ENCODE data around the gene BCL2L14. TPM values are rescaled to one million over a fixed set of nuclear protein-coding genes. Genes with fewer than 3 reads are reported as not detected.
A peak's percentile ranks its signal among the peaks of the same experiment; 100 is the strongest.

Gene BCL2L14
- total RNA-seq, 1 donor from 2014 or later: not detected

DNA sequence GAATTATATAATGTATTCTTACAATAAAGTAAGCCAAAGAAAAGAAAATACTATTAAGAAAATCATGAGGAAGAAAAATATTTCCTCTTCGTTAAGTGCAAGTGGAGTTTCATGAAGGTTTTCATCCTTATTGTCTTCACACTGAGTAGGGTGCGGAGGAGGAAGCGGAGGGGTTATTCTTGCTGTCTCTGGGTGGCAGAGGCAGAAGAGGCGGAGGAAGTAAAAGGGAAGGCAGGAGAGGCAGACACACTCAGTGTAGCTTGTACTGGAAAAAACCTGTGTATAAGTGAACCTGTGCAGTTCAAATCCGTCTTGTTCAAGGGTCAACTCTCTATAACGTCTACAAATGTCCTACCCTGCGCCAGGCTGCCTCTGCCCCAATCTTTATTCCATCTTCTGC is 22.0 kb upstream of the BCL2L14 start:
- no peak for DNase-seq (ENCODE audit: low spot score)
- intact Hi-C loops (cut with DNase I): no loop called here

DNA sequence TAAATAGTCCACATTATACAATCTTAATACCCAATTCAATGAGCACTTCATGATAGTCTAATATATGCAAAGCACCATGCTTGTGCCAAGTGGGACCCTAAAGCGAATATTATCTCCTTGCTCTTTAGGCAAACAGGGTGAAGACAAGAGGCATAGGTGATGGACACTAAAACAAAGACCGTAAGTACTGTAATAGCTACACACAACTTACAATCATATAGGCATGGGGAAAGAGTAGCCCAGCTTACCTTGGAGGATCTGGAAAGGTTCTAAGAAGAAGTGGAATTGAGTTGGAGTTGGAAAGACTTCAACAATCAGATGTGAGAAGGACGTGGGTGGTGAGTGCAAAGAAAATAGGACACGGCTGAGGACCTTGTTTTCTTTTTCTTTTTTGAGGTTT is 19.1 kb upstream of the BCL2L14 start:
- intact Hi-C loops (cut with DNase I): no loop called here
- no peak for DNase-seq (ENCODE audit: low spot score)

DNA sequence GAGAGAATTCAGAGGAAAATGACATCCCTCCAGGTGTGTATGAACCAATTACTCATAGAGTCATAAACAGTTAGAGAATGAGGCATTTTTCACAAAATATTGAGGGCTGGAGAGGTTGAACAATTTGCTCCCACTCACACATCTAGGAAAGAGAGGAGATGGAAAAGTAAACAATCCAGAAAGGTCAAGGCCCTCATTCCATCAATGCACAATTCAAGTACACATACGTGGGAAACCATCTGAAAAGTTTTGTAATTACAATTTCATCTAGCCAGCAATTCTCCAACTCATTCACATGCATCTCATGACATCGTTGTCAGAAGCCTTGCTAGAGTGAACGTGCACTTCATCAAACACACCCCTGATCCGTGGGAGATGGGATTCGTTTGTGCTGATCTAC is 15.7 kb upstream of the BCL2L14 start:
- intact Hi-C loops (cut with DNase I): no loop called here
- DNase-seq (ENCODE audit: low spot score): no peak

DNA sequence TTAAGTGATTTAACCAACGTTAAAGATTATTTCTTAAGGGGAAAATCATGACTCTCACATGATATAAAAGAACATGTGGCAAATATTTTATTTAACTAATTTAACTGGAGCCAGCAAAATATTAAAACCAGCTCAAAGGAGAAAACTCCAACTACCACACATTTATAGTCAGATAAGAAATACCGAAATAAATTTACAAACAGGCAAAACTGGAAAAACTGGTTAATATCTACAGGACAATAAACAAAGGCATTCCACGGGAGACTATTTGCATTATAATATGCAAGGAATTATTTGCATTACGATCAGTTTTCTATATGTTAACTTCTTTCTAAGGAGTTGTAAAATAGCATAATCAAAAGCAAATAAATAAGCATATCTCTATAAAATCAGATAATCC is 13.8 kb upstream of the BCL2L14 start:
- intact Hi-C loops (cut with DNase I): no loop called here
- DNase-seq (ENCODE audit: low spot score): no peak

DNA sequence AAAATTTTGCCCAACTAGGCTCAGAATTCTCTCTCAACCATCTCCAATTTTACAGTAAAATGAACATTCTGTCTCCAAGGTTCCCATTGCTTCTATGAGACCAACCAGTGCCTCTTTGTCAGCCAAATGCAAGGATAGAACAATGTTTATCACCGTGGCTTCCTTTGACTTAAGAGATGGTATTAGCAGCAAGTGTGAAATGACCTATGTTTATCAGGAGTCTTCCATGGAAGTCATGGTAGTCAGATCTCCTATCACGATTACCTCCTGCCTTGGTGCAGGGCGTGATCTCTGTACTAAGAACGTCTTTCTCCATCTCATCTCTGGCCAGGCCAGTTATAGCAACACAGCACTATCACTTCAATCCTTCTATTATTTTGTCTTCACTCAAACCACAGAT is 6.1 kb upstream of the BCL2L14 start:
- intact Hi-C loops (cut with DNase I): no loop called here
- DNase-seq (ENCODE audit: low spot score): no peak

DNA sequence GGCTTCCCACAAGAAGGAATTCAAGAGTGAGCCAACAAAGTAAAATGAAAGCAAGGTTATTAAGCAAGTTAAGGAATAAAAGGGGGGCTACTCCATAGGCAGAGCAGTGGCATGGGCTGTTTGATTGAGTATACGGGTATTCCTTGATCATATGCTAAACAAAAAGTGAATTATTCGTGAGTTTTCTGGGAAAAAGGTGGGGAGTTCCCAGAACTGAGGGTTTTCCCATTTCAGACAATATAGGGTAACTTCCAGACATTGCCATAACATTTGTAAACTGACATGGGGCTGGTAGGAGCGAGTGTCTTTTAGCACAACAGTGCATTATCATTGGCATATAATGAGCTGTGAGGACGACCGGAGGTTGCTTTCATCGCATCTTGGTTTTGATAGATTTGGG is 2.0 kb upstream of the BCL2L14 start:
- intact Hi-C loops (cut with DNase I): no loop called here
- peak; percentile 22 for DNase-seq (ENCODE audit: low spot score)

DNA sequence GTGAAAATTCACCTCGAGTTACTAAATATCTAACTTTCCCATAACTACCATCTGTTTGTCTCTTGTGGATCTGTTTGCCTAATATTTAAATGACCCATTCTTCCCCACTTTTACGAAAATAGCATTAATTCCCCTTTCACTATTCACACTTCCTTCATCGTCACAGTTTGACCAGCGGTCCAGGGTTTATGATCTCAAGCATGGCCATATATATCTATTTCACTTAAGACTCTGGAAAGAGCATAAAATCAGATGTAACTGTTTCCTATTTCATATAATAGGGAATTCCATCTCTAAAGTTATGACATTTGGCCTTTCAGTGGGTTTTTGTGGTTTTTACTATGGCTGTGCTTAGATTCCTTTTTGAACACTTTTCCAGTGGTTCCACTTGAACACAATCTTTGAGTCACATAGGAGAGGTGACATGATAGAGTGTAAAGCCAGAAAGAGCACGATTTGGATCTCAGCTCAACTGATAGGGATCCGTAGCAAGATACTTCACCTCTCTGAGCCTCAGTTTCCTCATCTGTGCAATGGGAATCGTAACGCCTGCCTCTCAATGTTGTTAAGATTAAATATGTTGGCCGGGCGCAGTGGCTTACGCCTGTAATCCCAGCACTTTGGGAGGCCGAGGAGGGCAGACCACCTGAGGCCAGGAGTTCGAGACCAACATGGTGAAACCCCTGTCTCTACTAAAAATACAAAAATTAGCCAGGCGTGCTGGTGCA is 754 bp upstream of the BCL2L14 start:
- intact Hi-C loops (cut with DNase I): no loop called here

DNA sequence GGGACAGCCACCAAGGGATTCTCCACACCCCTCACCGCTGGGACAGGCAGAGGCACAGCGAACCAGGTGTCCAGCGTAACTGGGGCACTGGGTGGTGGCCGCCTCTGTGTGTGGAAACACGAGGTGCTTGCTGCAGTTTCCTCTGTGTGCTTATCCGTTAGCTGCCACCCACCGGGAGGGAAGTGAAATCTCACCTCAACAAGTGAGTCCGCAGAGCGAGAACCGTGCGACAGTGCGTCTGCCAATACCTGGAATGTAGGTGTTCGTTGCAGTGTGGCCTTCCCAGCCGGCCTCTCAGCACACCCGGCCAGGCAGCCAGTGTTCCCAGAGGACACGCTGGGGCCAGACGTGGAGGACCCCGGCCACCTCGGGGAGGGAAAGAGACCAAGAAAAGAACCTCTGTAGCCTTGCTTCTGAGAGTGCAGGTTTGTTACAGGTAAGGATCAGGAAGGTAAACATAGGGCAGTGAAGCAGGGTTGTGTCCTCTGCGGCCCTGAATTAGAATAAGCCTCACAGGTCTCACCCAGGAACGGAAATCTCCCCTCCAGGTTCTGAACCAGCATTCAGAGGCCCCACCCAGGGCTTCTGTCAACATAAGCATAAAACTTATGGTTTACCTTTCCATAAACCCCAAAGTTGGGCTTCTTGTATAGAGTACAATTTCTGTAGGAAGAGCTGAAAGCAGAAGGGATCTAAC is 1.5 kb downstream of the BCL2L14 start:
- intact Hi-C loops (cut with DNase I): no loop called here
- DNase-seq (ENCODE audit: low spot score): peak; percentile 41

More for the DNA sequence above, 754 bp upstream of the BCL2L14 start:
- no peak for DNase-seq (ENCODE audit: low spot score)

DNA sequence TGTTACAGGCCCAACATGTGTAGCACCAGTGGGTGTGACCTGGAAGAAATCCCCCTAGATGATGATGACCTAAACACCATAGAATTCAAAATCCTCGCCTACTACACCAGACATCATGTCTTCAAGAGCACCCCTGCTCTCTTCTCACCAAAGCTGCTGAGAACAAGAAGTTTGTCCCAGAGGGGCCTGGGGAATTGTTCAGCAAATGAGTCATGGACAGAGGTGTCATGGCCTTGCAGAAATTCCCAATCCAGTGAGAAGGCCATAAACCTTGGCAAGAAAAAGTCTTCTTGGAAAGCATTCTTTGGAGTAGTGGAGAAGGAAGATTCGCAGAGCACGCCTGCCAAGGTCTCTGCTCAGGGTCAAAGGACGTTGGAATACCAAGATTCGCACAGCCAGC is 8.6 kb downstream of the BCL2L14 start:
- intact Hi-C loops (cut with DNase I): no loop called here
- DNase-seq (ENCODE audit: low spot score): no peak

DNA sequence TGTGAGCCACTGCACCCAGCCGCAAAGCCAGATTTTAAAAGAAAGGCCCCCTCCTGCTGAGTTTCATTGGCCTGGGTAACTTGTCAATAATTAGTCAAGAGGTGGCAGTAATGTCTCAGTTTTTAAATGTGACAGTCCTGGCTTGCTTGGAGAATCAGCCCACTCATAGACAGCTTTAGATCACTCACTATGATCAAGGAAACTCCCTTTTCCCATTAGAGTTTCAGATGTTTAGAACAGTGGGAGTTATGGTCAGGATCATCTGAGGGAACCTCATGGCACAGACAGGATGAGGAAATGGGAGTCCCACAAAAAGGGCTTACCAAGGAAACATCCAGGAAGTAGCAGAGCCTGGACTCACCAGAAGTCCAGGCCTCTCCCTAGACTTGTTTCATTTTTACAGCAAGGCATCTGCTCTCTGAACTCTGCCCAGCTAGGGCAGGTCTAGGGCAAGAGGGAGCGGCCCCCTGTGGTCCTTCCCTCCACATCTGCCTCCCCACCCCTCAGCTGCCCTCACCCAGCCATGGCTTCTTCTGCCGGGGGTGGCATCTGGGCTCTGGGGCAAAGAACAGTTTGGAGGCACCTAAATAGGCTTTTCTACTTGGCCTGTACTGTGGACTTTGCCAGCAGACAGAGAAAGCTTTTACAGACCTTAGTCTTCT is 11.2 kb downstream of the BCL2L14 start:
- DNase-seq (ENCODE audit: low spot score): no peak
- intact Hi-C loops (cut with DNase I): loop anchor here (5.0 kb wide), 1 partner anchor 250 kb away; no protein-coding TSS in a partner anchor

DNA sequence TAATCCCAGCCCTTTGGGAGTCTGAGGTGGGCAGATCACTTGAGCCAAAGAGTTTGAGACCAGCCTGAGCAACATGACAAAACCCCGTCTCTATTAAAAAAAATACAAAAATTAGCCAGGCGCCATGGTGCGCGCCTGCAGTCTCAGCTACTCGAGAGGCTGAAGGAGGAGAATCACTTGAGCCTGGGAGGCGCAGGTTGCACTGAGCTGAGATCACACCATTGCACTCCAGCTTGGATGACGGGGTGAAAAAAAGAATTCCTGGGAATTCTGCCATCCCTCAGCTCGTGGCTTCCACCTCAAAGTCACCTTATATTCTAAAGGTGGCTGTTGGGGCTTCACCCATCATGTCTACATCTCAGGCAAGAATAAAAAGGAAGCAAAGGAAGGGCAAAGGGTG is 12.9 kb downstream of the BCL2L14 start:
- no peak for DNase-seq (ENCODE audit: low spot score)
- intact Hi-C loops (cut with DNase I): loop anchor here (5.0 kb wide), 1 partner anchor 249 kb away; no protein-coding TSS in a partner anchor

DNA sequence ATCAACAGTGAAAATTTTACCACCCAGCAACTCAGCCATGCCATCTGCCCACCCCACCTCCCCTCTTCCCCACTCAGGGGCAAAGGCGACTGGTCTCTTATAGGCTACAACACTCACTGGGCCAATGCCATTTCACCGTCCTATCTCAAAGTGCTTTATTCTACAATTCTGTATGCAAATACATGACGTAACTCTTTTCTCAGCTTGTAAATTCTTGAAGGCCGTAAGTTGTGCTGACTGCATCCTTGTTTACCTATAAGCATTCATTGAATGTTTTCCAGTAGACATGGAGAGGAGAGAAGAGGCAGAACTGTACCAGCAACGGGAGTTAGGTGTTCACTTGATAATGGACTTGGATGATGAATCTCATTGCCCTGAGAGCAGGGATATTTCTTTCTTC is 15.6 kb downstream of the BCL2L14 start:
- intact Hi-C loops (cut with DNase I): no loop called here
- DNase-seq (ENCODE audit: low spot score): peak; percentile 10

DNA sequence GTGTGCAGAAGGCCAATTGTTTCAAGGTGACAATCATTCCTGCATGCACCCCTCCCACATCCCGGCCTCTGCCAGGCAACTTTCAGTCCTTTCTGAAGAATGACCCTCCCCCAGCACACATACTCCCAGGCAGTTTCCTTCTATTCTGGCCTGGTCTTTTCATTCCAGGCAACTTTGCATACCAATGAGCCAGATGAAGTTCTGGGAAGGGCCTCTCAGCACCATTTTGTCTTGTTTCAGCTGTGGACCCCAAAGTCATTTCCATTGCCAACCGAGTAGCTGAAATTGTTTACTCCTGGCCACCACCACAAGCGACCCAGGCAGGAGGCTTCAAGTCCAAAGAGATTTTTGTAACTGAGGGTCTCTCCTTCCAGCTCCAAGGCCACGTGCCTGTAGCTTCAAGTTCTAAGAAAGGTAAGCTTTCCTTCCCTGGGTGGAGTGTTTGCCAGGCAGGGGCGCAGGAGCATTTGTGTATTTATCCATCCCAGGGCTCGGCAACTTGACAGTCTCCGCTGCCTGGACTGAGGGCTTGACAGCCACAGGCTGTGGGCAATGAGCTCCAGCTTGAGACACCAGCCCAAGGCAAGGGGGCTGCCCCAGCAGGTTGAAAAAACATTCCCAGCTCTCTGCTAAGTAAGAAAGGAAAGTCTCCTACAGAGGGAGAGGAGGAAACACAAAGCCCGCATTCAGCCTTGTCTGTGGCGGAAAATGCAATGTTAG is 16.4 kb downstream of the BCL2L14 start:
- intact Hi-C loops (cut with DNase I): no loop called here
- peak; percentile 43 for DNase-seq (ENCODE audit: low spot score)

DNA sequence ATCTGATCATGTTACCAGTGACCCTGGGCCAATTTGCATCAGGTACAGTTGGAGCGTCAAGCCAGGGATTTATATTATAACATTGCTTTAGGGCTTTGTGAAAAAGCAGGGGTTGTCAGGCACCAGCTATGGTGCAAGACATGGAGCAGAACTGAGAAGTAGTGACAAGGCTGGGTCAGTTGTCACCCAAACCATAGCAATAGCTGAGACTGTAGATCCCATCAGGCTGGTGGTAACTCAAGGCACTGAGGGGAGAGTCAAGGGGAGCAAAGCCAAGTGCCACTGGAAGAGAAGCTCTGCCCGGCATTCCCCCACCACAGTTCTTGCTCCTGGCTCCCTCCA is 16.9 kb downstream of the BCL2L14 start:
- intact Hi-C loops (cut with DNase I): no loop called here
- DNase-seq (ENCODE audit: low spot score): no peak

DNA sequence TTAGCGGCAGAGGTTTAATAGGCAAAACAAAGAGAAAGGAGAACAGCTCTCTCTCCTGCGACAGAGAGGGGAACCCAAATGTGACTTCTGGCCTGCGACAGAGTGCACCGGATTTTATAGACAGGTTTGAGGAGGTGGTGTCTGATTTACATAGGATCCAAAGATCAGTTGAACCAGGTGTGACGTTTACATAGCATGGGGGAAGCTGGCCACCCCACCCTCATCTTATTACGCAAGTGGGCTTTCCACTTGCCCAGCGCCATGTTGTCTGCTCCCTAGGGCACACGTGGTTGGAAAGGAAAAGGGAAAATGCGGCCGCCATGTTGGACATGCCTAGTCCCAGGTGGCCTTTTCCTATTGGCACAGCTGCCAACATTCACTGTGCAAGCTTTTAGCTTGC is 17.4 kb downstream of the BCL2L14 start:
- DNase-seq (ENCODE audit: low spot score): no peak
- intact Hi-C loops (cut with DNase I): no loop called here

DNA sequence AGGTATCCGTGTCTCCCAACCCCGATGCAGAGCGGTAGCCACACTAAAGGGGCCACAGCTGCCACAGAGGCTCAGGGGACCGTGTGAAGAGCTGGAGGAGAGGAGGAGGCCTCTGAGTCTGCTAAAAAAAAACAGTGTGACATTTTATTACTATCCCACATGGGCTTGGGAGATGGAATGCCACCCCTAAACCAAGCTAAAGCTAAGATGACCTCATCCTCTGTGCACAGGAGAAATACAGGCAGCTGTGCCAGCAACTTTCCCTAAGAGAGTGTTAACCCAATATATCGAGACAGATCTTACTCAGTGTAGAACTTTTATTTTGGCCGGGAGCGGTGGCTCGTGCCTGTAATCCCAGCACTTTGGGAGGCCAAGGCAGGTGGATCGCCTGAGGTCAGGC is 18.0 kb downstream of the BCL2L14 start:
- intact Hi-C loops (cut with DNase I): no loop called here
- no peak for DNase-seq (ENCODE audit: low spot score)

DNA sequence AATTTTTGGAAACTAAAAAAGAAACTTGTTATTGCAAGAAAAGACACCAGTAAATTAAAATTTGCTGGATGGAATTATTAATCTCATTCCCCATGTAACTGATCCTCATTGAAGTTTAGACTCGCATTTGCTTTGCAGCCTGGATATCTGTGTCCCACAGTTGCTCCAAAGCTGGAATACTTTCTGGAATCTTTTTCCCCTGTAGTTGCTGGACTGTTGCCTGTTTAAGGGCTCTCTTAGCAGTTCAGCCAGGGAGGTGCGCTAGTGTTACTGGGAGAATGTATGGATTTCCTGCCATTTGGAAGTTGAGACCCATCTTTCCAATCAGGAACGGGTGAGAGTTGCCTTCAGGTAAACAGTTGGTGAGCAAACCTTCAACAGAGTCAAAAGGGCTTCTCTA is 20.3 kb downstream of the BCL2L14 start:
- intact Hi-C loops (cut with DNase I): no loop called here
- no peak for DNase-seq (ENCODE audit: low spot score)

DNA sequence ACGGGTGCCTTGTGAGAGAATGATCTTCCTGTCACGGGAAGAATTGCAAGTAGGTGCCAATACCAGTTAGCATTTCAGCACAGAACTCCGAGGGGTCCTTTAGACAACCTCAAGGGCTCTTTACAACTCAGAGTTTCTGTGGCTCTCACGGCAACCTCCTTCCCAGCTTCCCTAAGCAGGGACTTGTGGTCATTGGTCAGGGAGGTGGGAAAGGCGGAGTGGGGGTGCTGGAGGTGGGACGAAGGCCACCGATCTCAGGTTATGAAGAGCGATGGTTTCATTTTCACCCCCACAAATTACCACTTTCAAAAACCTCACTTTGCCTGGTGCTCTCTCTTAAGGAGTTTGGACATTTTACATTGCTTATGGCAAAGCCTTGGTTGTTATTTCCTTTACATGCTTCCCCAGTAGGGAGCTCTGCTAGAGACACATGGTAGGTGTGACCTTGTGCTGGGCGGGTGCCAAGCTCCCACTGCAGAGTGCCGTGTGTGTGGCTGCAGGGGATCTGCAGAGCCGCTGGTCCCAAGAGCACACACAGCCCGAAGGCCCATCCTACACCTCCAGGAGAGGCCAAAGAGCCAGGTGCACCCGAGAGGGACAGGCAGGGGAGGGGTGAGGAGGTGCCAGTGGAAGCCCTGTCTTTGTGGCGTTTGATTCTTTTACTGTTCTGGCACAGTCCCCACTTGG is 21.4 kb downstream of the BCL2L14 start:
- no peak for DNase-seq (ENCODE audit: low spot score)
- intact Hi-C loops (cut with DNase I): no loop called here

DNA sequence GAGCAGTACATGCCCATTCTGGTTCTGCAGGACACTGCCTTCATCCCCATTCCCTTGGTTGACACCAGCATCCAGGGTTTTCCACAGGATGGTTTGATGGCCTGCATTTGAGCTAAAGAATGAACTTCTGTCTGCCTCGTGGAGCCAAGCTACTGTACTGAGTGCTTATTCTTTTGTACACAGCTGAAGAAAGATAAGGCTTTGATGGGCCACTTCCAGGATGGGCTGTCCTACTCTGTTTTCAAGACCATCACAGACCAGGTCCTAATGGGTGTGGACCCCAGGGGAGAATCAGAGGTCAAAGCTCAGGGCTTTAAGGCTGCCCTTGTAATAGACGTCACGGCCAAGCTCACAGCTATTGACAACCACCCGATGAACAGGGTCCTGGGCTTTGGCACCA is 23.7 kb downstream of the BCL2L14 start:
- intact Hi-C loops (cut with DNase I): no loop called here
- DNase-seq (ENCODE audit: low spot score): no peak

DNA sequence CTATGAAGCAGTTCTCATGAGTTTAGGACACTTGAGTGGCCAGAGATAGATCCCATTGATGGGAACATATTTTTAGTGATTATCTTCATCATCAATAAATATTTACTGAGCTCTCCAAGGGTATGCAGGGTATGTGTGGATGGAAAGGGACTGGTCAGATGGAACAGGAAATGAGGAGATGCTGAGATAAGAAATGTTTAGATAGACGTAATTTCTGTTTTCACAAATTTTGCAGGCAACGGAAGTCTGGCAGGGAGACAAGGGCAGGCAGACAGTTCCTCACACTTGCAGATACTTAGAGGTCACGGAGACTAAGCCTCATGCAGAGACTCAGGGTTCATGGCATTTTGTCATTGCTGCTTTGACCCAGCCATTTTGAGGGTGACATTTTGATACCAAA is 24.3 kb downstream of the BCL2L14 start:
- intact Hi-C loops (cut with DNase I): no loop called here

More for the DNA sequence above, 24.3 kb downstream of the BCL2L14 start:
- no peak for DNase-seq (ENCODE audit: low spot score)

Data from cardiac septum (tissue), 1 donor.